HEK293T (cell line): ENCODE data around the gene SLC1A4.

Source experiments
- CTCF ChIA-PET: fragments of 350-600 bp; formaldehyde crosslinking; extraction: SDS; loops from one replicate; lab custom pipeline; 2021; ENCODE audit warnings: antibody characterized with exemption, inconsistent platforms; lab: Yijun Ruan, JAX
- POLR2A ChIA-PET: fragments of 350-600 bp; formaldehyde crosslinking; extraction: SDS; loops from one replicate; lab custom pipeline; 2020; ENCODE audit warnings: antibody characterized with exemption, inconsistent platforms; lab: Yijun Ruan, JAX
- DNase-seq: peaks from one replicate; pipeline ENCODE4 v3.0.0; 2012; ENCODE audit warnings: mixed read lengths; ENCODE audit errors: extremely low spot score
- ARNT ChIP-seq: fragments of 450-650 bp; IDR thresholded peaks from 2 replicates; pipeline ENCODE4 v1.6.1; 2017; ENCODE audit warnings: mild to moderate bottlenecking
- BHLHE40 ChIP-seq: fragments of 450-650 bp; IDR thresholded peaks from 2 replicates; pipeline ENCODE4 v1.6.1; 2016; ENCODE audit warnings: mild to moderate bottlenecking, moderate library complexity, borderline replicate concordance
- CTBP1 ChIP-seq: fragments of 450-650 bp; IDR thresholded peaks from 2 replicates; pipeline ENCODE4 v1.6.1; 2016; ENCODE audit warnings: borderline replicate concordance
- ELF4 ChIP-seq: fragments of 450-650 bp; IDR thresholded peaks from 2 replicates; pipeline ENCODE4 v1.6.1; 2017; ENCODE audit warnings: antibody characterized with exemption
- FOXA1 ChIP-seq: fragments of 450-650 bp; IDR thresholded peaks from 2 replicates; pipeline ENCODE4 v1.6.1; 2016; ENCODE audit warnings: mild to moderate bottlenecking
- FOXK2 ChIP-seq: fragments of 450-650 bp; IDR thresholded peaks from 2 replicates; pipeline ENCODE4 v1.6.1; 2016; ENCODE audit warnings: mild to moderate bottlenecking
- FOXM1 ChIP-seq: fragments of 450-650 bp; IDR thresholded peaks from 2 replicates; pipeline ENCODE4 v1.6.1; 2017; ENCODE audit warnings: mild to moderate bottlenecking, borderline replicate concordance
- HDGF ChIP-seq: fragments of 450-650 bp; IDR thresholded peaks from 2 replicates; pipeline ENCODE4 v1.6.1; 2017; ENCODE audit warnings: antibody characterized with exemption, borderline replicate concordance
- L3MBTL2 ChIP-seq: fragments of 450-650 bp; conservative IDR thresholded peaks from 2 replicates; pipeline ENCODE4 v1.6.1; 2016; ENCODE audit warnings: mild to moderate bottlenecking
- LEF1 ChIP-seq: fragments of 450-650 bp; IDR thresholded peaks from 2 replicates; pipeline ENCODE4 v1.6.1; 2017; ENCODE audit warnings: mild to moderate bottlenecking, borderline replicate concordance
- NFRKB ChIP-seq: fragments of 450-650 bp; IDR thresholded peaks from 2 replicates; pipeline ENCODE4 v1.6.1; 2016; ENCODE audit warnings: mild to moderate bottlenecking, moderate library complexity
- PKNOX1 ChIP-seq: fragments of 450-650 bp; IDR thresholded peaks from 2 replicates; pipeline ENCODE4 v1.6.1; 2016
- SP1 ChIP-seq: fragments of 450-650 bp; IDR thresholded peaks from 2 replicates; pipeline ENCODE4 v1.6.1; 2017
- SUZ12 ChIP-seq: fragments of 450-650 bp; IDR thresholded peaks from 2 replicates; pipeline ENCODE4 v1.6.1; 2016; ENCODE audit warnings: mild to moderate bottlenecking
- TARDBP ChIP-seq: fragments of 450-650 bp; IDR thresholded peaks from 2 replicates; pipeline ENCODE4 v1.6.1; 2016
- ZNF384 ChIP-seq: fragments of 450-650 bp; IDR thresholded peaks from 2 replicates; pipeline ENCODE4 v1.6.1; 2016

The SLC1A4 gene

DNA sequence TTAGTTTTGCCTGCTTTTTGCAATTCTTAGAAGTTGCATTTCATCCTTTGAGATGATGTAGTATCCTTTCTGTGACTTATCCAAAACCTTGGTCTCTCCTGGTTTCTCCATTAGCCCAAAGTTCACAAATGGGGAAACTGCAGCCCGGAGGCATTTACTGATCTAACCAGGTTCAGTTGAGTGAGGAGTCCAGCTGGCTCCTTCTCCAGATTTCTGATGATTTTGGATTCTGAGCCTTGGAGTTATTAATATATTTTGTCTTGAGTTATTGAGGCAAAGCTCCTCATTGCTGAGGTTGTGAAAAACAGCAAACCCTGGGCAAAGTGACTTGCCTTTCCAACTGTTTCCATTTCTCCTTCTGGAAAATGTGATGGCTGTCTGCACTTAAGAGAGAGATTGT is 1.7 kb downstream of the SLC1A4 start:
- POLR2A ChIA-PET: no interaction called here
- CTCF ChIA-PET: interaction anchor here (1.0 to 1.4 kb wide), 4 partner anchors 9 to 73 kb away, joined by 3 to 4 read pairs (median 4); no protein-coding TSS in a partner anchor
- TF ChIP-seq FOXM1: no peak
- TF ChIP-seq FOXK2: no peak
- TF ChIP-seq CTBP1: no peak
- no peak for DNase-seq

GRCh38 chr2:64992218-64992617 is 3.0 kb downstream of the SLC1A4 start:
- TF ChIP-seq FOXA1: no peak
- TF ChIP-seq FOXK2: no peak
- TF ChIP-seq SUZ12: no peak
- no peak for TF ChIP-seq NFRKB
- no peak for TF ChIP-seq L3MBTL2
- TF ChIP-seq CTBP1: no peak
- no peak for TF ChIP-seq BHLHE40
- TF ChIP-seq ZNF384: no peak
- TF ChIP-seq ELF4: no peak
- no peak for TF ChIP-seq ARNT
- no peak for TF ChIP-seq FOXM1
- no peak for TF ChIP-seq PKNOX1
- no peak for TF ChIP-seq LEF1
- ChIA-PET CTCF (interaction anchor here (0.5 kb wide), 1 partner anchor 127 kb away, joined by 3 read pairs; no protein-coding TSS in a partner anchor), POLR2A (interaction anchor here (0.6 to 1.1 kb wide), 2 partner anchors 63 to 458 kb away, joined by 3 read pairs; partner anchors contain the start of gene CEP68)
- no peak for DNase-seq

- no peak for TF ChIP-seq PKNOX1
- no peak for TF ChIP-seq FOXA1
- no peak for TF ChIP-seq ARNT
- TF ChIP-seq NFRKB: no peak
- no peak for TF ChIP-seq LEF1
- TF ChIP-seq ELF4: no peak
- no peak for TF ChIP-seq FOXK2
- no peak for TF ChIP-seq TARDBP
- no peak for TF ChIP-seq L3MBTL2
- no peak for TF ChIP-seq CTBP1
- TF ChIP-seq FOXM1: no peak
- no peak for TF ChIP-seq SP1
- DNase-seq: no peak
Observed at GRCh38 chr2:64992990-64993389, 3.8 kb downstream of the SLC1A4 start.

GRCh38 chr2:64995041-64995440 is 5.8 kb downstream of the SLC1A4 start:
- POLR2A ChIA-PET: no interaction called here

More at GRCh38 chr2:64992990-64993389, 3.8 kb downstream of the SLC1A4 start:
- ChIA-PET POLR2A (no interaction called here), CTCF (no interaction called here)

GRCh38 chr2:64996871-64997307 is 7.7 kb downstream of the SLC1A4 start:
- DNase-seq: no peak
- POLR2A ChIA-PET: interaction anchor here (1.1 to 1.7 kb wide), 2 partner anchors 9 to 79 kb away, joined by 5 to 6 read pairs; no protein-coding TSS in a partner anchor
- TF ChIP-seq FOXA1 (no peak), CTBP1 (no peak), ZNF384 (no peak)
- CTCF ChIA-PET: interaction anchor here (0.6 to 0.9 kb wide), 2 partner anchors 9 to 769 kb away, joined by 3 to 4 read pairs; no protein-coding TSS in a partner anchor

More at GRCh38 chr2:64995041-64995440, 5.8 kb downstream of the SLC1A4 start:
- CTCF ChIA-PET: interaction anchor here (0.6 kb wide), 1 partner anchor 83 kb away, joined by 3 read pairs; no protein-coding TSS in a partner anchor
- TF ChIP-seq ARNT (no peak), HDGF (no peak), FOXK2 (no peak), NFRKB (no peak), CTBP1 (no peak)
- no peak for DNase-seq

GRCh38 chr2:64998658-64999061 is 9.5 kb downstream of the SLC1A4 start:
- CTCF ChIA-PET: no interaction called here
- TF ChIP-seq ZNF384 (no peak), BHLHE40 (no peak), LEF1 (no peak), CTBP1 (no peak), FOXM1 (no peak), ELF4 (no peak), HDGF (no peak), ARNT (no peak), NFRKB (no peak), PKNOX1 (no peak), TARDBP (no peak), SP1 (no peak), FOXA1 (no peak), FOXK2 (no peak)
- no peak for DNase-seq
- POLR2A ChIA-PET: interaction anchor here (1.5 kb wide), 1 partner anchor 10 kb away, joined by 5 read pairs; no protein-coding TSS in a partner anchor
